ENCODE measurements around the gene CEP85L. TPM values are rescaled to one million over a fixed set of nuclear protein-coding genes. Genes with fewer than 3 reads are reported as not detected.
A peak's percentile ranks its signal among the peaks of the same experiment; 100 is the strongest.

The CEP85L gene
- total RNA-seq, 1 donor from 2014 or later: 6.8 TPM

- no peak for DNase-seq (ENCODE audit: low spot score, unreplicated experiment)
- Mint-ChIP-seq H3K36me3 (ENCODE audit: insufficient read depth) (peaks cover 10% of the 10 kb centered on the region), H3K9me3 (ENCODE audit: low read depth) (peaks cover 4% of the 10 kb centered on the region), H3K4me3 (ENCODE audit: low read depth) (no peak overlapping the region), H3K27ac (no peak overlapping the region), H3K4me1 (ENCODE audit: low read depth) (peaks cover 14% of the 10 kb centered on the region), H3K27me3 (no peaks in the 10 kb centered on the region)
- TF ChIP-seq CTCF (IDR thresholded peaks at IDR 0.05; ENCODE audit: unreplicated experiment): no peak
These were observed 129.0 kb downstream of the CEP85L start for GRCh38 chr6:118522422-118522821.

- DNase-seq (ENCODE audit: low spot score, unreplicated experiment): no peak
- H3K27ac Mint-ChIP-seq: no peak overlapping the region
- H3K36me3 Mint-ChIP-seq (ENCODE audit: insufficient read depth): peaks cover 7% of the 10 kb centered on the region
- no peak for TF ChIP-seq CTCF (IDR thresholded peaks at IDR 0.05; ENCODE audit: unreplicated experiment)
- H3K27me3 Mint-ChIP-seq: no peaks in the 10 kb centered on the region
- no peaks in the 10 kb centered on the region for H3K9me3 Mint-ChIP-seq (ENCODE audit: low read depth)
- H3K4me1 Mint-ChIP-seq (ENCODE audit: low read depth): no peaks in the 10 kb centered on the region
- no peak overlapping the region for H3K4me3 Mint-ChIP-seq (ENCODE audit: low read depth)
These were observed 136.7 kb downstream of the CEP85L start for GRCh38 chr6:118514689-118515088.

GRCh38 chr6:118511930-118512715 lies 139.3 kb downstream of the CEP85L start:
- no peak for TF ChIP-seq CTCF (IDR thresholded peaks at IDR 0.05; ENCODE audit: unreplicated experiment)
- H3K36me3 Mint-ChIP-seq (ENCODE audit: insufficient read depth): no peaks in the 10 kb centered on the region
- H3K4me1 Mint-ChIP-seq (ENCODE audit: low read depth): no peaks in the 10 kb centered on the region
- no peak overlapping the region for H3K27ac Mint-ChIP-seq
- H3K4me3 Mint-ChIP-seq (ENCODE audit: low read depth): no peak overlapping the region
- H3K27me3 Mint-ChIP-seq: no peaks in the 10 kb centered on the region
- no peaks in the 10 kb centered on the region for H3K9me3 Mint-ChIP-seq (ENCODE audit: low read depth)
- DNase-seq (ENCODE audit: low spot score, unreplicated experiment): no peak

- Mint-ChIP-seq H3K27ac (no peak overlapping the region), H3K27me3 (no peaks in the 10 kb centered on the region), H3K4me3 (ENCODE audit: low read depth) (no peak overlapping the region), H3K4me1 (ENCODE audit: low read depth) (no peaks in the 10 kb centered on the region), H3K9me3 (ENCODE audit: low read depth) (no peaks in the 10 kb centered on the region), H3K36me3 (ENCODE audit: insufficient read depth) (no peaks in the 10 kb centered on the region)
- TF ChIP-seq CTCF (IDR thresholded peaks at IDR 0.05; ENCODE audit: unreplicated experiment): peak; percentile 78
- DNase-seq (ENCODE audit: low spot score, unreplicated experiment): no peak
These were observed 142.3 kb downstream of the CEP85L start for GRCh38 chr6:118509009-118509617.

GRCh38 chr6:118507636-118508035 lies 143.8 kb downstream of the CEP85L start:
- no peak for TF ChIP-seq CTCF (IDR thresholded peaks at IDR 0.05; ENCODE audit: unreplicated experiment)
- Mint-ChIP-seq H3K4me1 (ENCODE audit: low read depth) (no peaks in the 10 kb centered on the region), H3K4me3 (ENCODE audit: low read depth) (no peak overlapping the region), H3K27me3 (no peaks in the 10 kb centered on the region), H3K27ac (no peak overlapping the region), H3K9me3 (ENCODE audit: low read depth) (peaks cover 1% of the 10 kb centered on the region), H3K36me3 (ENCODE audit: insufficient read depth) (no peaks in the 10 kb centered on the region)
- no peak for DNase-seq (ENCODE audit: low spot score, unreplicated experiment)
